ENCODE results near the gene SLC9A4. TPM values are rescaled to one million over a fixed set of nuclear protein-coding genes. Genes with fewer than 3 reads are reported as not detected.

The SLC9A4 gene
- total and polyA plus RNA-seq, 9 of the 15 experiments (the other 6 are each of a cell fraction or from before 2014, with no cell fraction given), result 0.04 to 0.15 (median 0.04) TPM; not detected in 5

GRCh38 chr2:102522162-102522561 lies 49.1 kb downstream of the SLC9A4 start (continued):
- no peak for TF ChIP-seq MTA1 (IDR thresholded peaks at IDR 0.05; ENCODE audit: borderline replicate concordance)

GRCh38 chr2:102522890-102523289 lies 49.9 kb downstream of the SLC9A4 start:
- no peak overlapping the region for H3K9ac ChIP-seq (ENCODE audit: insufficient read depth in 1 of 2, low read depth in 2 of 2, low read length in 2 of 2)
- H3K9me3 ChIP-seq (replicated peaks; ENCODE audit: control insufficient read depth, insufficient read depth, low read depth, low read length), result no peaks in the 10 kb centered on the region
- FAIRE-seq (no peak), DNase-seq (ENCODE audit: extremely low read depth in 1 of 4, low spot score in 3 of 4) (no peak), ATAC-seq (no peak)
- intact Hi-C loops (cut with micrococcal nuclease) (no loop called here), in situ Hi-C loops (cut with MboI) (loop anchor here (10.0 kb wide), 1 partner anchor 92 kb away; the partner anchor contains the start of gene SLC9A2)
- H3K4me3 ChIP-seq, result no peak overlapping the region
- no peak overlapping the region for H3K4me2 ChIP-seq (ENCODE audit: insufficient read depth, low read length)
- H3K27me3 ChIP-seq (ENCODE audit: control insufficient read depth in 2 of 2, insufficient read depth in 2 of 2, low read length in 2 of 2), result peaks cover 5 to 17% of the 10 kb centered on the region in 2 experiments; a peak in 2 of 5 replicates
- no peaks in the 10 kb centered on the region for H3K4me1 ChIP-seq (replicated peaks in 1 of 2; ENCODE audit: control insufficient read depth in 2 of 2, insufficient read depth in 2 of 2, low read length in 2 of 2)
- WGBS (ENCODE audit: insufficient coverage, low coverage, missing lambda C conversion rate), result 0% methylated on average over 3 of the region's 3 CpGs
- CTCF ChIA-PET (ENCODE audit: low intra/inter-chr PET ratio), result no interaction called here
- H3K27ac ChIP-seq (ENCODE audit: extremely low read depth, low read depth, low read length), result no peak overlapping the region
- no peak overlapping the region for H2AFZ ChIP-seq (ENCODE audit: low read depth, low read length)
- TF ChIP-seq CBX5 (IDR thresholded peaks at IDR 0.05; ENCODE audit: borderline replicate concordance, low read depth), result no peak
- TF ChIP-seq PTBP1 (IDR thresholded peaks at IDR 0.05; ENCODE audit: low read depth, low read length), result no peak
- TF ChIP-seq CBX2 (IDR thresholded peaks at IDR 0.05; ENCODE audit: insufficient read depth, low read length, poor library complexity, severe bottlenecking), result no peak
- H3K9me1 ChIP-seq (ENCODE audit: control insufficient read depth, insufficient read depth, low read length), result no peaks in the 10 kb centered on the region
- H3K79me2 ChIP-seq (ENCODE audit: control insufficient read depth, insufficient read depth, low read length), result no peaks in the 10 kb centered on the region
- no peaks in the 10 kb centered on the region; the same call in 1 of the 2 replicates for H4K20me1 ChIP-seq (replicated peaks; ENCODE audit: control insufficient read depth, insufficient read depth, low read length)
- H3K36me3 ChIP-seq (ENCODE audit: control insufficient read depth, insufficient read depth, low read length), result no peaks in the 10 kb centered on the region
- no TSS peak for BruUV-seq (replicated peaks)
- POLR2A ChIA-PET, result no interaction called here

- no peaks in the 10 kb centered on the region for H3K9me1 ChIP-seq (ENCODE audit: control insufficient read depth, insufficient read depth, low read length)
- intact Hi-C loops (cut with micrococcal nuclease) (no loop called here), in situ Hi-C loops (cut with MboI) (loop anchor here (10.0 kb wide), 1 partner anchor 91 kb away; the partner anchor contains the start of gene SLC9A2)
- no peak overlapping the region for H3K9ac ChIP-seq (ENCODE audit: insufficient read depth in 1 of 2, low read depth in 2 of 2, low read length in 2 of 2)
- 0% methylated on average over 3 of the region's 3 CpGs for WGBS (ENCODE audit: insufficient coverage, low coverage, missing lambda C conversion rate)
- H3K4me2 ChIP-seq (ENCODE audit: insufficient read depth, low read length), result no peak overlapping the region
- no TSS peak for BruUV-seq (replicated peaks)
- H3K4me3 ChIP-seq, result no peak overlapping the region
- H3K36me3 ChIP-seq (ENCODE audit: control insufficient read depth, insufficient read depth, low read length), result no peaks in the 10 kb centered on the region
- no peaks in the 10 kb centered on the region for H3K79me2 ChIP-seq (ENCODE audit: control insufficient read depth, insufficient read depth, low read length)
- ATAC-seq, result no peak
- H2AFZ ChIP-seq (ENCODE audit: low read depth, low read length), result no peak overlapping the region
- TF ChIP-seq NFIC (IDR thresholded peaks at IDR 0.05), result peak; percentile 13; the same call in 1 of the 2 replicates
- no peak for TF ChIP-seq PCBP1 (IDR thresholded peaks at IDR 0.05; ENCODE audit: low read depth, low read length, poor library complexity, severe bottlenecking)
- TF ChIP-seq HINFP (tag; conservative IDR thresholded peaks at IDR 0.05; ENCODE audit: low read depth), result no peak
- no peak for TF ChIP-seq IRF9 (tag; IDR thresholded peaks at IDR 0.05)
- no peak for TF ChIP-seq ZBTB1 (CRISPR knock-in tag; IDR thresholded peaks at IDR 0.05; ENCODE audit: borderline replicate concordance, low read depth)
- TF ChIP-seq RFX7 (CRISPR knock-in tag; IDR thresholded peaks at IDR 0.05), result no peak
- FAIRE-seq, result no peak
- ChIA-PET POLR2A (interaction anchor here (0.5 kb wide), 1 partner anchor 312 kb away, joined by 3 read pairs; no protein-coding TSS in a partner anchor), CTCF (ENCODE audit: low intra/inter-chr PET ratio) (no interaction called here)
- H4K20me1 ChIP-seq (replicated peaks; ENCODE audit: control insufficient read depth, insufficient read depth, low read length), result no peaks in the 10 kb centered on the region; the same call in 1 of the 2 replicates
- no peak for DNase-seq (ENCODE audit: extremely low read depth in 1 of 4, low spot score in 3 of 4)
- no peaks in the 10 kb centered on the region for H3K9me3 ChIP-seq (replicated peaks; ENCODE audit: control insufficient read depth, insufficient read depth, low read depth, low read length)
- H3K27ac ChIP-seq (ENCODE audit: extremely low read depth, low read depth, low read length), result no peak overlapping the region
- peaks cover 5 to 17% of the 10 kb centered on the region in 2 experiments; a peak in 2 of 5 replicates for H3K27me3 ChIP-seq (ENCODE audit: control insufficient read depth in 2 of 2, insufficient read depth in 2 of 2, low read length in 2 of 2)
- H3K4me1 ChIP-seq (replicated peaks in 1 of 2; ENCODE audit: control insufficient read depth in 2 of 2, insufficient read depth in 2 of 2, low read length in 2 of 2), result no peaks in the 10 kb centered on the region
These were observed 50.6 kb downstream of the SLC9A4 start for GRCh38 chr2:102523651-102524050.

Data from K562 (cell line).